Stimulated activated CD8-positive, alpha-beta memory T cell treated with anti-CD3 and anti-CD28 coated beads, Interleukin-15, amount 100 ng/mL, for 1 hour (primary cell): Measurements from ENCODE around the gene CNTNAP1.
"Not testable (repeated sequence)": the region's sequence is repeated elsewhere in the genome, so short reads cannot be mapped to it uniquely, and the experiment has no call there.

Source experiments
- DNase-seq: peaks from one replicate; pipeline ENCODE4 v3.0.0-alpha.2; 2020; ENCODE audit warnings: low read depth

Gene CNTNAP1

GRCh38 chr17:42740699-42741098 is 58.4 kb downstream of the CNTNAP1 start:
- DNase-seq, result no peak

DNA sequence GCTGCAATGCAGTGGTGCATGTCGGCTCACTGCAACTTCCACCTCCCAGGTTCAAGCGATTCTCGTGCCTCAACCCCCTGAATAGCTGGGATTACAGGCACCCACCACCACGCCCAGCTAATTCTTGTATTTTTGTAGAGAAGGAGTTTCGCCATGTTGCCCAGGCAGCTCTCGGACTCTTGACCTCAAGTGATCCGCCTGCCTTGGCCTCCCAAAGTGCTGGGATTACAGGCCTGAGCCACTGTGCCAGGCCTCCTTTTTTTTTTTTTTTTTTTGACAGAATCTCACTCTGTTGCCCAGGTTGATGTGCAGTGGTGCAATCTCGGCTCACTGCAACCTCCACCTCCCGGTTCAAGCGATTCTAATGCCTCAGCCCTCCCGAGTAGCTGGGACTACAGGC is 60.6 kb downstream of the CNTNAP1 start:
- not testable (repeated sequence) for DNase-seq

GRCh38 chr17:42743595-42744282 is 61.4 kb downstream of the CNTNAP1 start:
- DNase-seq, result no peak

DNA sequence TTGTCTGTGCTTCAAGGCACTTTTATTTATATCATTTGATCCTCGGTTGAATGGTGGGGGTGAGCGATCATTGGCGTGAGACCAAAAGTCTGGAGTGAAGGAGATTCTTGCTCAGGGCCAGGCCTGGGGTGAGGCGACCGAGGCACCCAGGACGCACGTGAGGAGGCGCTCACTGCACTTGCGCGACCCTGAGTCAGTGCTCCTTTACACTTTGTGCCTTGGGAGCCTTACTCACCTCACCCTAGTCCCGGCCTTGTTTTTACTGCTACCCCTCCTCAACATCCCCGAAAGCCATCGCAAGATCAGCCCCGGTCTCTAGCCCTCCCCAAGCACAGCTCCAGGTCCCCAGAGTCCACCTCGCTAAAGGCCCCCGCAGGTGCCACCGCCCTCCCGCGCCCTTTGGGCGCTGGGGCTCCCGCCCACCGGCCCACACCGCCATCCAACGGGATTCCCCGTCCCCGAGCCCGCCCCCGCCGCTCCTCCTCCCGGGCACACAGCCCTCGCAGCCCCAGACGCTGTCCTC is 62.0 kb downstream of the CNTNAP1 start:
- peak; percentile 29 for DNase-seq

DNA sequence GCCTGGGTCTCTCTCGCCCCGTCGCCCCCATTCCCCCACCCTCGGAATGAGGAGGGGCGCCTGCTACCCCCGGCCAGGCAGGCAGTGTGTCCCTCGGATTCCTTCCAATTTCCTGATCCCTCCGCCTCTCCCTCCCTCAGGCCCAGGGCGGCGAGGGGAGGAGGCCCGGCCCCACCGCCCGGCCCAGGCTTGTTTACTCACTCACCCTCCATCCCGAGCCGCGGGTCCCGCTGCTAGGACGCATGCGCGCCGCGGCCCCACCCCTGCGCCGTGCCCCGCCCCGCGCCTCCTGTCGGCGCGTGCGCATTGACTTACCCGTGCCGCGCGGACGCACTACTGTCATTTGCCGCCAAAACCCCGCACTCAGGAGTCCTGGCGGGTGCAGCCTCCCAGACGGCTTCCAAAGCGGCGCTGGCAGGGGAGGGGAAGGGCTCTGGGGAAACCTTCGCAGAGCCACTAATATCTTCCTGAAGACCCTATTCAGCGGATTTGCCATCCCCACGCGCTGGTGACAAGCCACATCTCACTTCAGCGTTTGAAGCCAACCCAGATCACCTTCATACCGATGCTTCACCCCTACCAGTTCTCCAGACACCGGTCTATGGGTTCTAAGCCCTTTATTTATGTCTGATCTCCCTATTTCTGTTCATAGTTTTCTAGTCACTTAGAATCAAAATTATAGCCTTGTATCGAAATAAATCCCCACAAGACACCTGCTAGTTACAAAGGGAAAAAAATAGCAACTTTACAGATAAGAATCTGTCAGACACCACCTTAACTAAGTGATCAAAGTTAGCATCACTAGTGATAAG is 62.7 kb downstream of the CNTNAP1 start, which contains the start of gene EZH1:
EZH1 (minus strand) TSS at position 235 of the 812 bp plus-strand sequence. CDS start 16,099 bp downstream, outside the sequence.
- peak; percentile 76 for DNase-seq

- DNase-seq, result no peak
Measured at GRCh38 chr17:42748202-42748907, 66.0 kb downstream of the CNTNAP1 start.

- no peak for DNase-seq
Measured at GRCh38 chr17:42748908-42749798, 66.8 kb downstream of the CNTNAP1 start.
